WTC11 (cell line): ENCODE results near the gene GRIK5. TPM values are rescaled to one million over a fixed set of nuclear protein-coding genes. Genes with fewer than 3 reads are reported as not detected.

Experiments used
- ATAC-seq: fragments of 200-7000 bp; cut with Tn5 transposase; 2 replicates; pipeline ENCODE4 v1.10.0; 2021; ENCODE audit warnings: mild to moderate bottlenecking, moderate library complexity
- CTCF ChIA-PET: fragments of 300-600 bp; sonication (Branson Sonifier 250); formaldehyde crosslinking; loops from one replicate; lab custom pipeline; 2021; ENCODE audit warnings: antibody characterized with exemption; lab: Charles Lee
- POLR2A ChIA-PET: fragments of 350-600 bp; sonication (Branson Sonifier 250); formaldehyde crosslinking; loops from one replicate; lab custom pipeline; 2021; ENCODE audit warnings: antibody characterized with exemption; lab: Charles Lee
- DNase-seq: peaks from one replicate; pipeline ENCODE4 v3.0.0; 2021; ENCODE audit warnings: low spot score
- H3K27ac Mint-ChIP-seq: 2 replicates; pipeline ENCODE4 v1.8.0; 2021; ENCODE audit warnings: mixed read lengths
- H3K27me3 Mint-ChIP-seq: 2 replicates; pipeline ENCODE4 v1.8.0; 2021; ENCODE audit warnings: low read depth, mild to moderate bottlenecking, moderate library complexity, mixed read lengths
- H3K36me3 Mint-ChIP-seq: 2 replicates; pipeline ENCODE4 v1.8.0; 2021; ENCODE audit warnings: mixed read lengths
- H3K4me1 Mint-ChIP-seq: 2 replicates; pipeline ENCODE4 v1.8.0; 2022; ENCODE audit warnings: mixed read lengths
- H3K4me3 Mint-ChIP-seq: 2 replicates; pipeline ENCODE4 v1.8.0; 2021; ENCODE audit warnings: mild to moderate bottlenecking, moderate library complexity, mixed read lengths
- H3K9me3 Mint-ChIP-seq: 2 replicates; pipeline ENCODE4 v1.8.0; 2021; ENCODE audit warnings: mixed read lengths
- ATF2 ChIP-seq: sonication (generic); formaldehyde crosslinking; IDR thresholded peaks from 2 replicates; pipeline ENCODE4 v1.8.1; 2022; ENCODE audit warnings: low read depth, missing genetic modification reagents, borderline replicate concordance
- CBFB ChIP-seq: sonication (generic); formaldehyde crosslinking; IDR thresholded peaks from 2 replicates; pipeline ENCODE4 v1.8.1; 2022; ENCODE audit warnings: mild to moderate bottlenecking, low read depth, missing genetic modification reagents
- E2F1 ChIP-seq: sonication (generic); formaldehyde crosslinking; IDR thresholded peaks from 2 replicates; pipeline ENCODE4 v1.8.0; 2022; ENCODE audit warnings: mild to moderate bottlenecking, missing genetic modification reagents
- EMX1 ChIP-seq: fragments of 250-450 bp; sonication (Bioruptor Pico); IDR thresholded peaks from 2 replicates; pipeline ENCODE4 v1.8.0; 2021; ENCODE audit warnings: mild to moderate bottlenecking
- FOXK1 ChIP-seq: sonication (generic); formaldehyde crosslinking; IDR thresholded peaks from 2 replicates; pipeline ENCODE4 v1.8.0; 2022; ENCODE audit warnings: mild to moderate bottlenecking, moderate library complexity, missing genetic modification reagents
- FOXP4 ChIP-seq: sonication (generic); formaldehyde crosslinking; IDR thresholded peaks from 2 replicates; pipeline ENCODE4 v1.8.0; 2022; ENCODE audit warnings: mild to moderate bottlenecking, missing genetic modification reagents
- GTF2I ChIP-seq: fragments of 250-450 bp; sonication (Bioruptor Pico); conservative IDR thresholded peaks from 2 replicates; pipeline ENCODE4 v1.4.0; 2021; ENCODE audit warnings: mild to moderate bottlenecking
- MAX ChIP-seq: sonication (generic); formaldehyde crosslinking; IDR thresholded peaks from 2 replicates; pipeline ENCODE4 v1.8.0; 2022; ENCODE audit warnings: mild to moderate bottlenecking, missing genetic modification reagents
- MYBL2 ChIP-seq: sonication (generic); formaldehyde crosslinking; IDR thresholded peaks from 2 replicates; pipeline ENCODE4 v1.8.1; 2023; ENCODE audit warnings: mild to moderate bottlenecking, moderate library complexity, missing genetic modification reagents
- NFATC4 ChIP-seq: fragments of 250-450 bp; sonication (Bioruptor Pico); IDR thresholded peaks from 2 replicates; pipeline ENCODE4 v1.9.0; 2021; ENCODE audit warnings: mild to moderate bottlenecking
- NFE2L1 ChIP-seq: sonication (generic); formaldehyde crosslinking; IDR thresholded peaks from 2 replicates; pipeline ENCODE4 v1.8.1; 2023; ENCODE audit warnings: missing genetic modification reagents
- NR1H2 ChIP-seq: sonication (generic); formaldehyde crosslinking; IDR thresholded peaks from 2 replicates; pipeline ENCODE4 v1.9.0; 2021; ENCODE audit warnings: mild to moderate bottlenecking, moderate library complexity, missing genetic modification reagents
- PRDM15 ChIP-seq: sonication (generic); formaldehyde crosslinking; IDR thresholded peaks from 2 replicates; pipeline ENCODE4 v1.8.0; 2022; ENCODE audit warnings: missing genetic modification reagents
- SP1 ChIP-seq: sonication (generic); formaldehyde crosslinking; conservative IDR thresholded peaks from 2 replicates; pipeline ENCODE4 v1.8.1; 2022; ENCODE audit warnings: missing genetic modification reagents
- TEAD4 ChIP-seq: sonication (generic); formaldehyde crosslinking; IDR thresholded peaks from 2 replicates; pipeline ENCODE4 v1.8.0; 2022; ENCODE audit warnings: mild to moderate bottlenecking, missing genetic modification reagents
- ZBTB21 ChIP-seq: sonication (generic); formaldehyde crosslinking; IDR thresholded peaks from 2 replicates; pipeline ENCODE4 v1.8.1; 2023; ENCODE audit warnings: mild to moderate bottlenecking, missing genetic modification reagents, borderline replicate concordance
- ZBTB43 ChIP-seq: sonication (generic); formaldehyde crosslinking; IDR thresholded peaks from 2 replicates; pipeline ENCODE4 v1.8.1; 2023; ENCODE audit warnings: mild to moderate bottlenecking, missing genetic modification reagents
- ZMAT4 ChIP-seq: fragments of 250-450 bp; sonication (Bioruptor Pico); IDR thresholded peaks from 2 replicates; pipeline ENCODE4 v1.9.0; 2021; ENCODE audit warnings: mild to moderate bottlenecking
- ZNF232 ChIP-seq: sonication (generic); formaldehyde crosslinking; IDR thresholded peaks from 2 replicates; pipeline ENCODE4 v1.8.0; 2022; ENCODE audit warnings: mild to moderate bottlenecking, missing genetic modification reagents
- ZNF263 ChIP-seq: sonication (generic); formaldehyde crosslinking; IDR thresholded peaks from 2 replicates; pipeline ENCODE4 v1.8.1; 2022; ENCODE audit warnings: low read depth, mild to moderate bottlenecking, moderate library complexity, missing genetic modification reagents
- ZNF396 ChIP-seq: fragments of 250-450 bp; sonication (Bioruptor Pico); IDR thresholded peaks from 2 replicates; pipeline ENCODE4 v1.8.0; 2021; ENCODE audit warnings: mild to moderate bottlenecking, moderate library complexity, borderline replicate concordance
- ZNF425 ChIP-seq: fragments of 250-450 bp; sonication (Bioruptor Pico); conservative IDR thresholded peaks from 2 replicates; pipeline ENCODE4 v1.9.0; 2021; ENCODE audit warnings: mild to moderate bottlenecking
- total RNA-seq: library from RNA; stranded (reverse); gene quantifications from 3 replicates; pipeline ENCODE4 v1.2.3, GENCODE V29; 2021

GRIK5 gene
- total RNA-seq, 1 experiment from 2014 or later, result 52.3 TPM

GRCh38 chr19:42068361-42068755, 1.6 kb downstream of the GRIK5 start:
- Mint-ChIP-seq H3K36me3 (peaks cover 17% of the 10 kb centered on the region), H3K27me3 (no peaks in the 10 kb centered on the region), H3K27ac (no peak overlapping the region), H3K4me1 (peaks cover 17% of the 10 kb centered on the region), H3K9me3 (no peaks in the 10 kb centered on the region), H3K4me3 (no peak overlapping the region)
- ChIA-PET CTCF (interaction anchor here (0.9 to 2.5 kb wide), 4 partner anchors 34 to 174 kb away, joined by 3 to 15 read pairs (median 4); partner anchors contain the start of gene GSK3A), POLR2A (no interaction called here)
- DNase-seq, result no peak
- ATAC-seq, result no peak
- TF ChIP-seq ZNF425 (no peak), FOXP4 (CRISPR knock-in tag) (no peak), ATF2 (CRISPR knock-in tag) (no peak), NR1H2 (CRISPR knock-in tag) (no peak), ZBTB21 (CRISPR knock-in tag) (no peak), ZNF263 (CRISPR knock-in tag) (no peak)
- TF ChIP-seq, all 79 proteins: peak for 0

GRCh38 chr19:42067315-42067888, 2.6 kb downstream of the GRIK5 start:
- ChIA-PET CTCF (interaction anchor here (2.5 kb wide), 1 partner anchor 33 kb away, joined by 15 read pairs; no protein-coding TSS in a partner anchor), POLR2A (no interaction called here)
- peaks cover 11% of the 10 kb centered on the region for H3K4me1 Mint-ChIP-seq
- H3K27me3 Mint-ChIP-seq, result no peaks in the 10 kb centered on the region
- no peak overlapping the region for H3K4me3 Mint-ChIP-seq
- H3K36me3 Mint-ChIP-seq, result peaks cover 25% of the 10 kb centered on the region
- no peaks in the 10 kb centered on the region for H3K9me3 Mint-ChIP-seq
- no peak for DNase-seq
- no peak overlapping the region for H3K27ac Mint-ChIP-seq
- ATAC-seq, result no peak
- no peak for TF ChIP-seq CBFB (CRISPR knock-in tag)
- no peak for TF ChIP-seq EMX1 (CRISPR knock-in tag)
- no peak for TF ChIP-seq E2F1 (CRISPR knock-in tag)
- TF ChIP-seq MAX (CRISPR knock-in tag), result no peak
- no peak for TF ChIP-seq SP1
- TF ChIP-seq TEAD4 (CRISPR knock-in tag), result no peak
- TF ChIP-seq FOXK1 (CRISPR knock-in tag), result no peak
- no peak for TF ChIP-seq ZBTB43 (CRISPR knock-in tag)
- no peak for TF ChIP-seq NFATC4 (CRISPR knock-in tag)
- TF ChIP-seq MYBL2, result no peak
- TF ChIP-seq ZNF232 (CRISPR knock-in tag), result no peak
- TF ChIP-seq PRDM15 (CRISPR knock-in tag), result no peak
- no peak for TF ChIP-seq GTF2I (CRISPR knock-in tag)
- no peak for TF ChIP-seq ZMAT4
- no peak for TF ChIP-seq ZNF396
- TF ChIP-seq NFE2L1 (CRISPR knock-in tag), result no peak
